BLaER1 (cell line): ENCODE results near the gene SLC30A3.

ENCODE experiments used
- H3K27ac ChIP-seq: shearing (Covaris generic); formaldehyde crosslinking; 2 replicates; pipeline ENCODE4 v1.8.1; 2022
- H3K27me3 ChIP-seq: shearing (Covaris generic); formaldehyde crosslinking; 2 replicates; pipeline ENCODE4 v1.8.1; 2022
- H3K36me3 ChIP-seq: shearing (Covaris generic); formaldehyde crosslinking; 2 replicates; pipeline ENCODE4 v1.8.1; 2022
- H3K4me1 ChIP-seq: shearing (Covaris generic); formaldehyde crosslinking; 2 replicates; pipeline ENCODE4 v1.8.1; 2022
- H3K4me2 ChIP-seq: shearing (Covaris generic); formaldehyde crosslinking; 2 replicates; pipeline ENCODE4 v1.8.1; 2022
- H3K4me3 ChIP-seq: shearing (Covaris generic); formaldehyde crosslinking; 2 replicates; pipeline ENCODE4 v1.8.1; 2022
- H3K9ac ChIP-seq: shearing (Covaris generic); formaldehyde crosslinking; 2 replicates; pipeline ENCODE4 v1.8.1; 2022
- H3K9me3 ChIP-seq: shearing (Covaris generic); formaldehyde crosslinking; 2 replicates; pipeline ENCODE4 v1.8.1; 2022
- H4K20me1 ChIP-seq: shearing (Covaris generic); formaldehyde crosslinking; 2 replicates; pipeline ENCODE4 v1.8.1; 2022
- Cebpa-rat ChIP-seq: shearing (Covaris generic); IDR thresholded peaks from 2 replicates; pipeline ENCODE4 v1.8.1; 2022

Gene SLC30A3

GRCh38 chr2:27217173-27218121 is 45.4 kb downstream of the SLC30A3 start, which contains the start of gene CAD:
CAD (plus strand) TSS chr2:27217369; CDS start chr2:27217552, 183 bp downstream.
- peak within 1 kb of the TSS; percentile 82 for H3K4me2 ChIP-seq
- H3K4me3 ChIP-seq: peak within 1 kb of the TSS; percentile 80
- TF ChIP-seq Cebpa-rat: no peak
- H3K36me3 ChIP-seq: peaks cover 55% of the 10 kb centered on the region
- H3K9me3 ChIP-seq: no peaks in the 10 kb centered on the region
- peak within 1 kb of the TSS; percentile 95 for H3K27ac ChIP-seq
- H3K9ac ChIP-seq: peak within 1 kb of the TSS; percentile 93
- H3K4me1 ChIP-seq: peaks cover 36% of the 10 kb centered on the region
- H3K27me3 ChIP-seq: no peaks in the 10 kb centered on the region
- no peaks in the 10 kb centered on the region for H4K20me1 ChIP-seq

GRCh38 chr2:27216416-27217137 is 46.3 kb downstream of the SLC30A3 start:
- H3K27ac ChIP-seq: peak overlapping the region; percentile 95
- peaks cover 36% of the 10 kb centered on the region for H3K4me1 ChIP-seq
- H3K4me3 ChIP-seq: peak overlapping the region; percentile 80
- H3K9me3 ChIP-seq: no peaks in the 10 kb centered on the region
- TF ChIP-seq Cebpa-rat: no peak
- H3K4me2 ChIP-seq: peak overlapping the region; percentile 82
- H3K27me3 ChIP-seq: no peaks in the 10 kb centered on the region
- no peaks in the 10 kb centered on the region for H4K20me1 ChIP-seq
- peaks cover 47% of the 10 kb centered on the region for H3K36me3 ChIP-seq
- H3K9ac ChIP-seq: peak overlapping the region; percentile 93; the same call in 1 of the 2 replicates

- TF ChIP-seq Cebpa-rat: no peak
- Histone ChIP-seq H3K4me1 (peaks cover 50% of the 10 kb centered on the region), H3K4me2 (no peak overlapping the region), H3K27ac (no peak overlapping the region), H3K9me3 (no peaks in the 10 kb centered on the region), H3K36me3 (peaks cover 32% of the 10 kb centered on the region), H3K4me3 (no peak overlapping the region), H3K27me3 (no peaks in the 10 kb centered on the region), H4K20me1 (no peaks in the 10 kb centered on the region), H3K9ac (no peak overlapping the region)
These were observed 47.9 kb downstream of the SLC30A3 start for GRCh38 chr2:27214941-27215340.

GRCh38 chr2:27212626-27213471 is 50.0 kb downstream of the SLC30A3 start:
- Histone ChIP-seq H4K20me1 (0 out of 2 replicates have a peak, but pooled peaks cover 7% of the 10 kb centered on the region), H3K27ac (peak overlapping the region; percentile 98), H3K9me3 (no peaks in the 10 kb centered on the region), H3K9ac (peak overlapping the region; percentile 98), H3K4me3 (peak overlapping the region; percentile 86), H3K4me1 (peaks cover 53% of the 10 kb centered on the region), H3K36me3 (peaks cover 36% of the 10 kb centered on the region), H3K27me3 (no peaks in the 10 kb centered on the region), H3K4me2 (peak overlapping the region; percentile 92)
- peak; percentile 66; the same call in 1 of the 2 replicates for TF ChIP-seq Cebpa-rat

GRCh38 chr2:27211943-27212625 is 50.8 kb downstream of the SLC30A3 start, which contains the start of the genes ATRAID and SLC5A6:
ATRAID (plus strand) TSS chr2:27212041; CDS start chr2:27212369, 328 bp downstream.
SLC5A6 (minus strand) TSS chr2:27212268; CDS start chr2:27207650, 4,618 bp downstream.
- Histone ChIP-seq H3K27ac (peak within 1 kb of the TSS; percentile 98), H4K20me1 (0 out of 2 replicates have a peak, but pooled peaks cover 10% of the 10 kb centered on the region), H3K27me3 (no peaks in the 10 kb centered on the region), H3K4me3 (peak within 1 kb of the TSS; percentile 86), H3K4me1 (peaks cover 52% of the 10 kb centered on the region), H3K36me3 (peaks cover 44% of the 10 kb centered on the region), H3K9me3 (no peaks in the 10 kb centered on the region), H3K9ac (peak within 1 kb of the TSS; percentile 98), H3K4me2 (peak within 1 kb of the TSS; percentile 94)
- TF ChIP-seq Cebpa-rat: no peak

- Histone ChIP-seq H3K9me3 (no peaks in the 10 kb centered on the region), H3K27ac (peak overlapping the region; percentile 98), H3K27me3 (no peaks in the 10 kb centered on the region), H3K4me1 (peaks cover 47% of the 10 kb centered on the region), H3K9ac (peak overlapping the region; percentile 98), H3K4me3 (peak overlapping the region; percentile 86), H3K4me2 (peak overlapping the region; percentile 94), H3K36me3 (peaks cover 48% of the 10 kb centered on the region), H4K20me1 (0 out of 2 replicates have a peak, but pooled peaks cover 10% of the 10 kb centered on the region)
- TF ChIP-seq Cebpa-rat: no peak
These were observed 51.5 kb downstream of the SLC30A3 start for GRCh38 chr2:27211241-27211942.

GRCh38 chr2:27209621-27210401 is 53.0 kb downstream of the SLC30A3 start:
- H3K4me2 ChIP-seq: peak overlapping the region; percentile 94
- peak overlapping the region; percentile 45; the same call in 1 of the 2 replicates for H3K9ac ChIP-seq
- peak overlapping the region; percentile 26; the same call in 1 of the 2 replicates for H3K4me3 ChIP-seq
- H3K9me3 ChIP-seq: no peaks in the 10 kb centered on the region
- peak overlapping the region; percentile 52 for H3K27ac ChIP-seq
- H3K27me3 ChIP-seq: no peaks in the 10 kb centered on the region
- 0 out of 2 replicates have a peak, but pooled peaks cover 10% of the 10 kb centered on the region for H4K20me1 ChIP-seq
- no peak for TF ChIP-seq Cebpa-rat
- peaks cover 51% of the 10 kb centered on the region for H3K36me3 ChIP-seq
- peaks cover 47% of the 10 kb centered on the region for H3K4me1 ChIP-seq
